GM10248 (cell line): ENCODE measurements around the gene TANC1.
A peak's percentile ranks its signal among the peaks of the same experiment; 100 is the strongest.

Experiments used
- CTCF ChIA-PET: fragments of 300-600 bp; sonication (Branson Sonifier 250); formaldehyde crosslinking; extraction: SDS; loops from one replicate; lab custom pipeline; 2021; ENCODE audit warnings: antibody characterized with exemption; lab: Yijun Ruan, JAX
- POLR2A ChIA-PET: fragments of 350-650 bp; sonication (Branson Sonifier 250); formaldehyde crosslinking; extraction: SDS; loops from one replicate; lab custom pipeline; 2020; ENCODE audit warnings: antibody characterized with exemption; lab: Yijun Ruan, JAX
- DNase-seq: peaks from one replicate; pipeline ENCODE4 v3.0.0; 2012; ENCODE audit errors: extremely low spot score
- TF ChIP-seq, protein P1 (sequence below): IDR thresholded peaks from 2 replicates; pipeline ENCODE4 v1.5.1; 2012; ENCODE audit warnings: mild to moderate bottlenecking, low read depth; ENCODE audit errors: extremely low read depth, missing control alignments, control extremely low read depth

Gene TANC1

DNA sequence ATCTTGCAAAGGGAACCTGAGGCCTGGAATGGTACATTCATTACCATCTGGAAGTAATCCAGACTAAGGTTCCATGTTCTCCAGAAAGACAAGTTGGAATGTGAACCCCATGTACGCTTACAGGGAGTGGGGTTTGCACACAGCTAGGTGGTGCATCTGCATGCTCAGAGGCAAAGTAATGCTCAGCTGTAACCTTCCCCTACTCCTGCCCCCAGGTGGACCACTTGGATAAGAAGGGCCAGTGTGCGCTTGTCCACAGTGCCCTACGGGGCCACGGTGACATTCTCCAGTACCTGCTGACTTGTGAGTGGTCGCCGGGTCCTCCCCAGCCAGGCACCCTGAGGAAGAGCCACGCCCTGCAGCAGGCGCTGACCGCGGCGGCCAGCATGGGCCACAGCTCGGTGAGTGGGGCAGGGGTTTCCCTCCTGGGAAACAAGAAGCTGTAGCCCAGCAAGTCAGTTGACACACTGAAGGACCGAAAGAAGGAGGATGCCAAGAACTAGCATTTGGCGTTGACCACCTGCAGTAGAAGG, 228.0 kb downstream of the TANC1 start:
- POLR2A ChIA-PET: no interaction called here
- no peak for DNase-seq
- CTCF ChIA-PET: interaction anchor here (1.3 kb wide), 1 partner anchor 22 kb away, joined by 4 read pairs; no protein-coding TSS in a partner anchor
- TF ChIP-seq, protein P1, sequence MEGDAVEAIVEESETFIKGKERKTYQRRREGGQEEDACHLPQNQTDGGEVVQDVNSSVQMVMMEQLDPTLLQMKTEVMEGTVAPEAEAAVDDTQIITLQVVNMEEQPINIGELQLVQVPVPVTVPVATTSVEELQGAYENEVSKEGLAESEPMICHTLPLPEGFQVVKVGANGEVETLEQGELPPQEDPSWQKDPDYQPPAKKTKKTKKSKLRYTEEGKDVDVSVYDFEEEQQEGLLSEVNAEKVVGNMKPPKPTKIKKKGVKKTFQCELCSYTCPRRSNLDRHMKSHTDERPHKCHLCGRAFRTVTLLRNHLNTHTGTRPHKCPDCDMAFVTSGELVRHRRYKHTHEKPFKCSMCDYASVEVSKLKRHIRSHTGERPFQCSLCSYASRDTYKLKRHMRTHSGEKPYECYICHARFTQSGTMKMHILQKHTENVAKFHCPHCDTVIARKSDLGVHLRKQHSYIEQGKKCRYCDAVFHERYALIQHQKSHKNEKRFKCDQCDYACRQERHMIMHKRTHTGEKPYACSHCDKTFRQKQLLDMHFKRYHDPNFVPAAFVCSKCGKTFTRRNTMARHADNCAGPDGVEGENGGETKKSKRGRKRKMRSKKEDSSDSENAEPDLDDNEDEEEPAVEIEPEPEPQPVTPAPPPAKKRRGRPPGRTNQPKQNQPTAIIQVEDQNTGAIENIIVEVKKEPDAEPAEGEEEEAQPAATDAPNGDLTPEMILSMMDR: no peak

DNA sequence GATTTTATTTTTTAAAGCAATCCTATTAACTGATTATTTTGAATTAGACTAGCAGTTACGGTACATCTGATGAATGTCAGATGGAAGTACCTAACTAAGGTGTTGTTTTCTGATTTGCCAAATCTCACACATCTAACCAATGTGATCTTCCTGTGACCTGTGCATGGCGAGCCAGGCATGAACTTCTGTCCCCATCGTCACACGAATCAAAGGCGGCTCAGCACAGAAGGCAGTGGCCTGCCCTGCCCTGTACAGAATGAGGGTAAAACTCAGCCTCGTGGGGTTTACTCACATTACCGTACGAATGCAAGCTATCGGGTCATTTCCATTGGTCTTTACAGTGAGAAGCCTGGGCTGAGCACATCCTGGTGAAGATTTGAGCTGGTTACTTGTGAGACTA, 230.8 kb downstream of the TANC1 start:
- TF ChIP-seq, protein P1: no peak
- DNase-seq: no peak
- POLR2A ChIA-PET: no interaction called here
- CTCF ChIA-PET: interaction anchor here (1.2 to 2.6 kb wide), 4 partner anchors 16 to 51 kb away, joined by 3 to 10 read pairs (median 4); no protein-coding TSS in a partner anchor

DNA sequence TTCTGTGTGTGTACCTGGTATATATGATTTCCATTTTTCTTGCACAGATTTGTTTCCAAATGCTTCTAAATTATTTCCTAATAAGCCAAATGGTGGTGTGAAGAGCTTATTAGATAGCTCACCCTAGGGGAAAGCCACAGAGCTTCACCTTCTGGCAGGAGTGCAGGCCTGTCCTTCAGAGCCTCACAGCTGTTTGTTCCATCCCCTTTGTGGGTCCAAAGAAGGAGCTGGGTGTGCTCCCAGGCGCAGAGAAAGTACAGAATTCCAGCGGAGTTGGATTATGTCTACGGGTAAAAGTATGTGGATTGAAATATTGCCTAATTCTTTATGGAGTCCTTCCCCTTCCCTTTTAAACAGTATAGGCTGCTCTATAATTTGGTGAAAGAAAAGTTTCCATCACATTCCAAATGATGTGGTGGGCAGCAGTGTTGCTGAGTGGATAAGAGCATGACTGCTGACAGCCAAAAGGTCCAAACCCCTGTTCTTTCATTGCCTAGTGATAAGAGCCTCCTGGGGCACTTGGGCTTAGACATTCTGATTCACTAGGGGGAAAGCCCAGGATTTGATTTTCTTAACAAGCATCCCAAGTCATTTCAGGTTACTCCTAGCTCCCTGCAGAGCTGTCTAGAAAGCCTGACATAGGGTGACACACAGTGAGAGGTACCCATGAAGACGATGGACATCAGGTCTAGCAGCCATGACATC, 231.5 kb downstream of the TANC1 start:
- DNase-seq: no peak
- POLR2A ChIA-PET: no interaction called here
- CTCF ChIA-PET: interaction anchor here (1.2 to 2.6 kb wide), 6 partner anchors 11 to 50 kb away, joined by 3 to 10 read pairs (median 4); no protein-coding TSS in a partner anchor
- TF ChIP-seq, protein P1: no peak

DNA sequence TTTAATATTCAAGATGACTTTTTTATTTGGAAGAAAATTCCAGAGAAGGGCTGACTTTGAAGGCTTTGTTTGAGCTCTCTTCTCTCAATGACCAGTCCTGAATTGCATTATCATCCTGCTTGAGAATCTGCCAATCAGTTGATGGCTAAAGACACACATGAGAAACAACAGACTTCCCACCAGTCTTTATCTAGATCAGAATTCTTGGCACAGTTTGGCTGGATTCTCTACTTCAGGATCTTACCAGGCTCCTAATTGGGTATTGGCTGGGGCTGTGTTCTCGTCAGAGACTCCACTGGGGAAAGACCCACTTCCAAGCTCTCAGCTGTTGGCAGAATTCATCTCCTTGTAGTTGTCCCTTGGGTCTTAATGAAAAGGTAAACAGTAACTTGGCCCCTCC, 232.1 kb downstream of the TANC1 start:
- CTCF ChIA-PET: interaction anchor here (1.3 to 2.6 kb wide), 4 partner anchors 11 to 50 kb away, joined by 3 to 10 read pairs (median 4); no protein-coding TSS in a partner anchor
- POLR2A ChIA-PET: no interaction called here
- DNase-seq: no peak
- TF ChIP-seq, protein P1: no peak

DNA sequence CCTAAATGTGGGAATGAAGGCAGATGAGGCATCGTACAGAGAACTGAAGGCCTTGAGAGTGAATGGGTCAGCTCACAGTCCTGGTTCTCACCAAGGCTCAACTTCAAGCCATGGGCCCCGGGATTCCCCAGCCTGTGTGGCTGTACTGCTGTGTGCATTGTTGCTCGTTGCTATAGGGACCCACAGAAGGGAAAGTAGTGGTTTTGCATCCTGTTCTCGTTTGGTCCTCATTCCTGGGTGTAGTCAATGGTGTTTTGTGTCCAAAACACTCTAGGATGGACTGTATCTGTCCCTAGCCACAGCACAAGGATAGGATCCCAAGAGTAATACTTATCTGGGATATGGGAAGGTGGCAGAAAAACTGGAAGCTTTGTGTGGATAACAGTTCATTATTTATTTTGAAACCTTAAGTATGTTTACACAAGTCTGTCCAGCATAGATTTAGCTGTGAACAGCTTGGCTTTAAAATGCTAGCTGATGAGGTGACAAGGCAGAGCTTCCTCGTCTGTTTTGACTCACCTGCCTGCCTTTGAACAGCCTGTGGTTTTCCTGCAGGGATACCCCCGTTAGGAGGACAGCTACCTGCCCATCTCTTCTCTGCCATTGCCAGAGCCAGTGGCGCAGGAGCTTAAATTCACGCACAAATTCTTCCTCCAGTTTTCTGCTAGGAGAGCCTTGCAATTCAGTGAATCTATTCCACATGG, 233.1 kb downstream of the TANC1 start:
- POLR2A ChIA-PET: no interaction called here
- DNase-seq: peak; percentile 79
- CTCF ChIA-PET: interaction anchor here (1.1 to 2.6 kb wide), 3 partner anchors 13 to 21 kb away, joined by 3 to 10 read pairs (median 4); no protein-coding TSS in a partner anchor
- TF ChIP-seq, protein P1: no peak

DNA sequence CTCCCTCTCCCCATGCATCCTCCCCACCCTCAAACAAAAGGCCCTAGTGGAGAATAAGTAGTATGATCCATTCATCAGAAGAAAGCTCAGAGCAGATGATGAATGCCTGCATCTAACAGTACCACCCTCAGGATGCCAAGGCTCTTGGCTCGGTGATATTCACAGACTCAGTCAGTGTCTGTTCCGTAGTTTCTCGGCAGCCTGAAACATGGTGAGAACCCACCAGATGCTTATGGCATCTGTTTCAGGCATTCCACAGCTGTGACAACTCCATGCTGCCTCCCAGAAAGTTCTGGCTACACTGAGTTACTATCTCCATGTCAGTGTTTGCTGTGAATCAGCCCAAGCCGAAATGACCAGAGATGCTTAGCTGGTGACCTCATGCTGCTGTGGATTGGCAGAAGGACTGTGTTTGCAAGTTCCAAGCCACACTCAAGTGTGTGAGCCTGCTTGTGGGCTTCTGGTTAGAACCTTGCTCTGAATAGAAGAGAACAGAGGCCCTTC, 234.2 kb downstream of the TANC1 start:
- no peak for DNase-seq
- POLR2A ChIA-PET: no interaction called here
- TF ChIP-seq, protein P1: no peak
- CTCF ChIA-PET: interaction anchor here (1.1 to 1.4 kb wide), 3 partner anchors 18 to 55 kb away, joined by 3 to 4 read pairs (median 3); no protein-coding TSS in a partner anchor
